NCI-H2081 treated with DMSO at 0.1 percent for 48 hours (cell line): ENCODE results near the gene CNIH2.
A peak's percentile ranks its signal among the peaks of the same experiment; 100 is the strongest.
"Not testable (repeated sequence)": the region's sequence is repeated elsewhere in the genome, so short reads cannot be mapped to it uniquely, and the experiment has no call there.

Source experiments
- DNase-seq: peaks from one replicate; lab custom pipeline; 2025; lab: John Stamatoyannopoulos, UW

CNIH2 gene

DNA sequence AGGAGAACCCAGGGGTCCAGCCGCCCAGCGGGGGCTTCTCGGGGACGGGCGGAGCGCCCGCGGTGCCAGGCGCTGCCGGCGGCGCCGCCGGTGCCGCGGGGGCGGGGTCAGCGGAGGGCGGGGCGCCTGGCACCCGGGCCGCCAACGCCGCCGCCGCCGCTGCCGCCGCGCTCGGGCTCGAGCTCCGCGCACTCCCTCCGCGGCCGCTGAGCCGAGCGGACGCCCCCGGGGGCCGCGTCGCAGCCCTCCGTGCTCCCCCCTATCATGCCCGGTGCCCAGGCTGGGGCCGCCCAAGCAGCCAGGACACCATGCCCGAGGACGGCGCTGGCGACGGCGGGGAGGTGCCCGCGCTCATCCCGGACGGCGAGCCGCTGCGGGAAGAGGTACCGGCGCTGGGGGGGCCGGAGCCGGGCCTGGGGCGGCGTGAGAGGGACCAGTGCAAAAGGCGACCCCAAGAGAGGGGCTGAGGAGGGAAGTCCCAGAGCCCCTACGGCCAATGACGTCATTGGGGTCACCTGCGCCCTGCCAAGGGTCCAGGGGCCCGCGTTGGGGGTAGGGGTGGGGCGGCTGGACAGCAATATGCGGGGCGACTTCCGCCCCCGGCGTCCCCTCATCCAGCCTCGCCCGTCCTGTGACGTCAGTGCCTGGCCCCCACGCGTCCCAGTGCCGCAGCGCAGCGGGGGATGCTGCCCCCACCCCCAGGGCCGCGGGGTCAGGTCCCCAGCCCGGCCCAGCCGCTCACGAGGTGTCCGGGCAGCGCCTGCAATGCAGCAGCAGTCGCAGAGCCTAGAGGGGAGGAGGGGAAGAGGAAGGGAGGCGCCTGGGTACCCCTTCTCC, 13.9 kb downstream of the CNIH2 start, which contains the start of gene TMEM151A:
TMEM151A (plus strand) TSS at position 189 of the 837 bp plus-strand sequence; CDS start at position 309, 120 bp downstream.
- DNase-seq, result no peak

DNA sequence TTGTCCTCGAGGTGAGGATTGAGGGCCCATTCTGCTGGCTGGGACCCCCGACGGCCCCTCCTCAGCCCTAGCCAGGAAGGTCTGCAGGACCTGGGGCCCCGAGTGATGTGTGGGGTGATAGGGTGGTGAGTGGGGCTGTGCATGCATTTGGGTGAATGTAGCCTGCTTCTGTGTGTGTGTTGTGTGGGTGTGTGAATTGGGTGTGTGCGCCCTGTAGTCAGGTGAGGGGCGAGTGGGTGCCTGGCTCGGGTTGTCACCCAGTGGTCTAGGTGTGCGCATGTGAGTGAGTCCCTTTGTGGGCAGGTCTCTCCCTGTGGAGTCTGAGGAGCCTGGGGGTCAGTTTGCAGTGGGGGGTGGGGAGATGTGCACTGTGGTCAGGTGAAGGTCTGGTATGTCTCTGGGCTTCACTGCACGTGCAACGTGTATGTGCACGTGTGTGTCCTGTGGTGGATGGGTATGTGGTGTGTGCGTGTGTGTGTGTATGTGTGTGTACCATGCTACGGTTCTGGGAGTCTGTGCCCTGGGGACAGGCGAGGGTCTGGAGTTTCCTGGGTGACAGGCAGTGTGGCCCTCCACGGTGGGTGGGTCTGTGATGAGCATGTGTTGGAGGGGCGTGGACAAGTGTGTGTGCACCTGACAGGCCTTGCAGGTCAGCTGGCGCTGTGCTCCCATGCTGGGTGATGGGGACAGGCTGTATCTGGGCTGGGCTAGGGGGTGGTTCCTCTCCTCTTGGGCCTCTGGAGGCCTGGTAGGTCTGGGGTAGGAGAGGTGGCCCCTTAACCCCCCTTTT, 14.8 kb downstream of the CNIH2 start:
- no peak for DNase-seq

- DNase-seq, result no peak
These were observed 15.4 kb downstream of the CNIH2 start for GRCh38 chr11:66293352-66293751.

GRCh38 chr11:66293777-66294625, 16.0 kb downstream of the CNIH2 start:
- no peak for DNase-seq

DNA sequence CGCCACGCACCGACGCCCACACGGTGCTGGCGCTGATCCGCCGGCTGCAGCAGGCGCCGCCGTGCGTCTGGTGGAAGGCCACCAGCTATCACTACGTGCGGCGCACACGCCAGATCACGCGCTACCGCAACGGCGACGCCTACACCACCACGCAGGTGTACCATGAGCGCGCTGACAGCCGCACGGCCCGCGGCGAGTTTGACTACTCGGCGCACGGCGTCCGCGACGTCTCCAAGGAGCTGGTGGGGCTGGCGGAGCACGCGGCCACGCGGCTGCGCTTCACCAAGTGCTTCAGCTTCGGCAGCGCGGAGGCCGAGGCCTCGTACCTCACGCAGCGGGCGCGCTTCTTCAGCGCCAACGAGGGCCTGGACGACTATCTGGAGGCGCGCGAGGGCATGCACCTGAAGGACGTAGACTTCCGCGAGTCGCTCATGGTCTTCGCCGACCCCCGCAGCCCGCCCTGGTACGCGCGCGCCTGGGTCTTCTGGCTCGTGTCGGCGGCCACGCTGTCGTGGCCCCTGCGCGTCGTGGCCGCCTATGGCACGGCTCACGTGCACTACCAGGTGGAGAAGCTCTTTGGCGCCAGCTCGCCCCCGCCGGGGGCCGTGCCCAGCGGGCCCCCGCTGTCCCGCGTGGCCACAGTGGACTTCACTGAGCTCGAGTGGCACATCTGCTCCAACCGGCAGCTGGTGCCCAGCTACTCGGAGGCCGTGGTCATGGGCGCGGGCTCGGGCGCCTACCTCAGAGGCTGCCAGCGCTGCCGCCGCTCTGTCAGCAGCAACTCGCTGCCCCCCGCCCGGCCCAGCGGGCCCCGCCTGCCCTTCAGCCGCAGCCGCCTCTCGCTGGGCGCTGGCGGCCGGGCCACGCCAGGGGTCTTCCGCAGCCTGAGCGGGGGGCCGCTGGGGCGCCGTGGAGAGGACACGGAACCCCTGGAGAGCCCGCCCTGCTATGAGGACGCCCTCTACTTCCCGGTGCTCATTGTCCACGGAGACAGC, 16.9 kb downstream of the CNIH2 start:
- no peak for DNase-seq

DNA sequence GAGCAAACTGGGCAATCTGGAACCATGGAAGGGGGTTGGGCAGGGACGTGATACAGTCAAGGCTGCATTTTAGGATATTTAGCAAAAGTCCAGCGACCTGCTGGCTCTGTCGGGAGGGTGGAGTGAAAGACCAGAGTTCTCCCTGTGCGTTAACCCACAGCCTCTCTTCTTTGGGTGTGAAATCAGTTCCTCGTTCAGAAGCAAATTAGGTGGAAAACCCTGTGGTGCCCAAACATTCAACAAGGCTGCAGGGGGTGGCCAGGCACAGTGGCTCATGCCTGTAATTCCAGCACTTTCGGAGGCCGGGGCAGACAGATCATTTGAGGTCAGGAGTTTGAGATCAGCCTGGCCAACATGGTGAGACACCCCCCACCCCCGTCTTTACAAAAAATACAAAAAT, 19.6 kb downstream of the CNIH2 start:
- no peak for DNase-seq

DNA sequence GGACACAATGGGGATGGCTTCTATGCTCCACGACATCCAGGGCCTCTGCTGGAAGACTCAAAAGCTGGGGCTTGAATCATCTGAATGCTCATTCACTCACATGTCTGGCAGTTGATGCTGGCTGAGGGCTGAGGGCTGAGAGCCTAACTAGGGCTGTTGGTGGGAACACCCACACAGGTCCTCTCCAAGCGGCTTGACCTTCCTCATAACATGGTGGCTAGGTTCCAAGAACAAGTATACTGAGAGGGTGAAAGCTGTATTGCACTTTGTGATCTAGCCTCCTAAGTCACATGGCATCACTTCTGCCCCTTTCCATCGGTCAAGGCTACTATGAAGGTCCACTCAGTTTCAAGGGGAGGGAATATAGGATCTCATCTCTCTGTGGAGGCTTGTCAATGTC, 21.2 kb downstream of the CNIH2 start:
- DNase-seq, result no peak

DNA sequence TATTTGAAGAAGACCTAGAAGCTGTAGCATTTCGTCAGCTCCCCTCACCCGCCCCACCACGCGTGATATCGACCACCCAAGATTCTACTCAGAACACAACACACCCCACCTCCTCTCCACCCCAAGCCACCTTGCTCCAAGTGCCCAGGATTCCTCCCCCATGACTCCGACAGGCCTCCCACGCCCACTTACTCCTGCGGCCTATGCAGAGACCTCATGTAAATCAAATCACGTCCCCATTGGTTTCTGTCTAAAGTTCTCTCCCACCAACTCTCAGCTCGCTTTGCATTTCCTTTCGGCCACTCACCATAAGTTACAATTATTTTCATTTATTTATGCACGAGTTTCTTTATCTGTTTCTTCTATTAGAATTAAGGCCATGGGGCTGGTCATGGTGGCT, 24.7 kb downstream of the CNIH2 start:
- DNase-seq, result no peak

- no peak for DNase-seq
These were observed 31.5 kb downstream of the CNIH2 start for GRCh38 chr11:66309475-66309874.

DNA sequence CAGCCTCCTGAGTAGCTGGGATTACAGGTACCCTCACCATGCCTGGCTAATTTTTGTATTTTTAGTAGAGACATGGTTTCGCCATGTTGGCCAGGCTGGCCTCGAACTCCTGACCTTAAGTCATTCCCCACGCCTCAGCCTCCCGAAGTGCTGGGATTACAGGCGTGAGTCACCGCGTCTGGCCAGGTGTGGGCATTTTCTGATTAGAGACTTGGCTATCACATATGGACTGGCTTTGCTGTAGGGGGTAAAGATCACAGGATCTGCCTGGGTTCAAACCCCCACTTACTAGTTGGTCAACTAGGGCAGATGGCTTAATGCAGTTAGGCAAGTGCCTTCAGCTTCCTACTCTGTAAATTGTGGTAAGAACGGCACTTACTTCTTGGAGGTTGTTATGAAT, 32.3 kb downstream of the CNIH2 start:
- no peak for DNase-seq

DNA sequence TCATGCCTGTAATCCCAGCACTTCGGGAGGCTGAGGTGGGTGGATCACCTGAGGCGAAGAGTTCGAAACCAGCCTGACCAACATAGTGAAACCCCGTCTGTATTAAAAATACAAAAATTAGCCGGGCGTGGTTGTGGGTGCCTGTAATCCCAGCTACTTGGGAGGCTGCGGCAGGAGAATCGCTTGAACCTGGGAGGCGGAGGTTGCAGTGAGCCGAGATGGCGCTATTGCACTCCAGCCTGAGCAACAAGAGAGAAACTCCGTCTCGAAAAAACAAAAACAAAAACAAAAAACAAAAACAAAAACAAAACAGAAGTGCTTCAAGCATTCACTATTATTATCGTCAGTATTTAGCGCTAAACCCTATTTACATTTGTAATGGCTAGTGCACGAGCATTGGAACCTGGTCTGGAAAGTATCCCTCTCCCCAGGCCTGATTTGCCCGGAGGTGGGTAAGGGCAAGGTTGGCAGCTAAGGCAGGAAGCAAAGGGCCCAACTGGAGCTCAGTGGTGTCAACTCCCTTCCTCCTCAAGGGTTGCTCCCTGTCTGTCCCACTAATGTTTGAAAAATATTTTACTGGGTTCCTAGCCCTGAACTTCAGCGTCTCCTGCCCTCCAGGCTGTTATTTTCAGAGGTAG, 32.9 kb downstream of the CNIH2 start:
- DNase-seq, result not testable (repeated sequence)

DNA sequence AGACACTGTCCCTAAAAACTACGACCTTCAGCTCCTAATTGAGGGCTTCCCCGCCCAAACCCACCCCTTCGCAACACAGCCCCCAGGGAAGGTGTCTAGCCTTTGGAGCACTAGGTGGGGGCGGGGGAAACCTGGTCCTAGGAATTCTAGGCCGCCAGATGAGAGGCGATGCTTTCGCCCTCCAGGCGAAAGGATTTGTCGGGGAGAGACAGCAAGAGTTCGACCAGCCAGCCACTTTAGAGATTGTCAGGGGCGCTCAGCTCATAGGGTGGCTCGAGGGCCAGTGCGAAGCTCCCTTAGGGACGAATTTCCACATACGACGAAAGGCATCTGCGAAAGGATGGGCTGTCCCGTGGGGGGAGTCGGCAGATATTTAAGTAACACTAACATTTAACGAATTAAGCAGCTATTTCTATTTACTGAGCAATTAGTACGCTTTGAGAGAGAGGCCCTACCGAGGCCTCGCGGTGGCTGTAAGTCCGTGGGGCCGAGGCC, 33.5 kb downstream of the CNIH2 start:
- no peak for DNase-seq

- DNase-seq, result peak; percentile 81
These were observed 34.1 kb downstream of the CNIH2 start for GRCh38 chr11:66311965-66312548.

GRCh38 chr11:66312549-66313320, 34.8 kb downstream of the CNIH2 start:
- peak; percentile 45 for DNase-seq

DNA sequence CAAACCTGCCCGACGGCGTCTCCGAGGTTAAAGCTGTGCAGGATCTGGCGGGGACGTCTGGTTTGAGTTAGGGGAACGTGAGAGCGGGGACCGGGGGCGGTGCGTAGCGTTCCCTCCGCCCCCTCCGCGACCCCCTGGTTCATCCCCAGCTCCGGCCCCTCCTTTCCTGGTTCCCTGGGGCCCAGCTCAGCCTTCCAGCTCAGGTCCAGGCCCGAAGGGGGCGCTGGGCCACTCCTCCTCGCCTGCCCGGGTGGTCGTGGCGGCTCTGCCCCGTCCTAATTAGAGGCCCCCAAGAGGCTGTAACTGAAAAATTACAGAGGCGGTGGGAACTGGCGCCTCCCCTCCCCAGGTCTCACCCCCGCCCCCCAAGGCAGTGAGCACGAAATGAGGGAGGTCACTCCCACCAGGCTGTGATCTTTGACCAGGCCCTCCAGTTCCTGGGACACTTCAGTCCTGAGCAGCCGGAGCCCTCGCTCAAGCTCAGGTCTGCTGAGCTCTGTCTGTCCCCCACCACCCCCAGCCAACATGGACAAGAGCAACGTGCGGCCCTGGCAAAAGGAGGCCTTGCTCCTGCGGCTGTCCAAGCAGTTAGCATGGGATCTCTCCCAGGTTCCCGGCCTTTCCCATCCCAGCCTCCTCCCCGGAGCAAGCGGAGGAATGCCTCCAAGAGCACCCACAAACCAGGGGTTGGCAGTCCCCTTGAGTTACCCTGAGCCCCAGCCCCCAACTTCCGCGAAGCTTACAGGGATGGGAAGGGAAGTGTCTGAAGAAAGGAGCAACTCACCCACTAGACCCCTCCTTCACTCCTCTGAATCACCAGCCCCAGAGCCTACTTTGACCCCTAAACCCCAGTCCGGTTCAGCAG, 35.6 kb downstream of the CNIH2 start:
- no peak for DNase-seq

- DNase-seq, result no peak
These were observed 36.2 kb downstream of the CNIH2 start for GRCh38 chr11:66314186-66314501.

- DNase-seq, result no peak
These were observed 36.9 kb downstream of the CNIH2 start for GRCh38 chr11:66314561-66315497.
